HG03025 (cell line): ENCODE measurements around the gene PTGFRN.
A peak's percentile ranks its signal among the peaks of the same experiment; 100 is the strongest.

Experiments
- ATAC-seq: cut with Tn5 transposase; IDR thresholded peaks from one replicate; pipeline ENCODE4 v1.9.1; 2021; ENCODE audit warnings: mild to moderate bottlenecking, moderate library complexity; ENCODE audit not compliant: unreplicated experiment, low FRiP score

Gene PTGFRN

DNA sequence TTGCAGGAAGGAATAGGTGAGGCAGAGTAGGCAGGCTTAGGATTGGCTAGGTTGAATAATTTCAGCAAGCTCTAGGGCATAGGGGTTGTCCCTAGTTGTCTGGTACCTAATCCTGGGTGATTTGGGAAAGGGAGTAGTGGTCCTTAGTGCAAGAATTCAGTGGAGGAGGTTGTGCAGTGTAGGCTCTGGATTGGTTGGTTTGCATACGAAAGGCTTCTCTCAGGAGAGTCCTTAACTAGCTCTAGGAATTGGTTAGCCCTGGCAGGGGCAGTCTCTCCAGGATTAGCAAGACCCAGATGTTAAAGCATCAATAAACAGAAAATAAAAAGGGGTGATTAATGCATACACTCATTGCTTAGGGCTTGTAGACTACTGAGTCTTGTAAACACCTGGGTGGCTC, 82.2 kb downstream of the PTGFRN start:
- no peak for ATAC-seq

DNA sequence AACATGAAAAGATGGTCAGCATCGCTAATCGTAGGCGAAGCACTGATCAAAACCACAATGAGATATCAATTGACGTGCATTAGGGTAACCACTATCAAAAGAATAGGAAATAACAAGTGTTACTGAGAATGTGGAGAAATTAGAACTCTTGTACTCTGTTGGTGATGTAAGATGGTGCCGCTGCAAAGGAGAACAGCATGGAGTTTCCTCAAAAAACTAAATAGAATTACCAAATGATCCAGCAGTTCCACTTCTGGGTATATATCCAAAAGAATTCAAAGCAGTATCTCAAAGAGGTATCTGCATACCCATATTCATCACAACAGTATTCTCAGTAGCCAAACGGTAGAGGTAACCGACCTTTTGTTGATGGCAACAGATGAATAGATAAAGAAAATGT, 83.6 kb downstream of the PTGFRN start:
- ATAC-seq = no peak

DNA sequence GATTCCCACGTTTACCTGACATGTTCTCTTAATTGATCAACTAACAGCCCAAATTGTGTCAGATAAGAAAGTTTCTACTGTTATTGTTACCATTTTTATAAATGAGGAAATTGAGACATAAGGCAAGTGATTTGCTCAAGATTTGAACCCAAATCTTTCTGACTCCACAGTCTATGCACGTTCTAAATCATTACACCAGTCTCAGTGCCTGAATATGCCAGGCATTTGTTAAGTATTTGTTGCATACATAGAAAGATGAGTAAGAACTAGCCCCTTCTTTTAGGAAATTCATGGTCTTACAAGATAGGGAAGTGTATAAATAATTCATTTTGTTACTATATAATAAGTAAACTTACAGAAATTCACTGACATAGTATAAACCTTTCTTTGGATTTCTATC, 84.7 kb downstream of the PTGFRN start:
- no peak for ATAC-seq

GRCh38 chr1:116997066-116997465, 87.3 kb downstream of the PTGFRN start:
- no peak for ATAC-seq

- no peak for ATAC-seq
These were observed 87.9 kb downstream of the PTGFRN start for GRCh38 chr1:116997636-116998035.

- no peak for ATAC-seq
These were observed 89.9 kb downstream of the PTGFRN start for GRCh38 chr1:116999596-116999995.

DNA sequence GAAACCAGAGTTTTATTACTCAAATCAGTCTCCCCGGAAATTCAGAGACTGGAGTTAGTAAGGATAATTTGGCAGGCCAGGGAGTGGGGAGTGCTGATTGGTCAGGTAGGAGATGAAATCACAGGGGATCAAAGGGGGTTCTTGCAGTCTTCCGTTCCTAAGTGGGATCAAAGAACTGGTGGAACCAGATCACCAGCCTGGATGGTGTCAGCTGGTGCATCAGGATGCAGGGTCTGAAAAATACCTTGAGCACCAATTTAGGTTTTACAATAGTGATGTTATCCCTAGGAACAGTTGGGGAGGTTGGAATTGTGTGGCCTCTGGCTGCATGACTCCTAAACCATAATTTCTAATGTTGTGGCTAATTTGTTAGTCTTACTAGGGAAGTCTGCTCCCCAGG, 90.4 kb downstream of the PTGFRN start:
- no peak for ATAC-seq

- ATAC-seq = peak; percentile 95
These were observed 91.7 kb downstream of the PTGFRN start, which contains the start of gene CD101 for GRCh38 chr1:117001254-117001927. TSS of gene CD101 (plus strand) at chr1:117001760. CDS start at chr1:117001818, 58 bp downstream.

- ATAC-seq = no peak
These were observed 93.6 kb downstream of the PTGFRN start for GRCh38 chr1:117003223-117003875.

DNA sequence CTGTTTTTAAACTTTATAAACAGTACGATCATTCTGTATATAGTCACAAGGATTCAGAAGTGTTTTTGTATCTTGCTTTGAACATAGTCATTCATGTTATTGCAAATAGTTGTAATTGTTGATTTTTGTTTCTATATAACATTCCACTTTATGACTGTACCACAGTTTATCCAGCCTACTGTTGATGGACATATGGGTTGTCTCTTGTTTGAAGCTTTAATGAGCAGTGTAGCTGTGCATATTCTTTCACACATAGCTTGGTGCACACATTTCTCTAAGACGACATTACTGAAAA, 98.0 kb downstream of the PTGFRN start:
- ATAC-seq = no peak

DNA sequence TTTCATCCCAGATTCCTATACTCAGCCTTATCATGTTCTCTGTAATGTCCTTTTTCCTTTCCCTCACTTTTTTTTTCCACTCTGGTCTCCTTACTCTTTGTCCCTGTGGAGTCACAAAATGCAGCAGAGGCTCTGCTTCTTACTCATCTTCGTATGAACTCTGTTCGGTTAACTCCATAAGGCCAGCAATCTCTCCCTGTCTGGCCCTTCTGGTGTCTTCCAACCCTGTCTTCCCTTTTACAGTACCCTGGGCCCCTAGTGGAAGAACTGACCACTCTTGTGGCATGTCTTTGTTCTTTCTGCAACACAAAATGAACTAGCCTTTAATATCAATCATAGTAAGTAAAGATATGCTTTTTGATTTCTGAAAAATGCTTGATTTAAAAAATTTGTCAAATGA, 98.9 kb downstream of the PTGFRN start:
- ATAC-seq = no peak

GRCh38 chr1:117009132-117009531, 99.4 kb downstream of the PTGFRN start:
- no peak for ATAC-seq

- ATAC-seq = no peak
These were observed 100.7 kb downstream of the PTGFRN start for GRCh38 chr1:117010310-117010969.

DNA sequence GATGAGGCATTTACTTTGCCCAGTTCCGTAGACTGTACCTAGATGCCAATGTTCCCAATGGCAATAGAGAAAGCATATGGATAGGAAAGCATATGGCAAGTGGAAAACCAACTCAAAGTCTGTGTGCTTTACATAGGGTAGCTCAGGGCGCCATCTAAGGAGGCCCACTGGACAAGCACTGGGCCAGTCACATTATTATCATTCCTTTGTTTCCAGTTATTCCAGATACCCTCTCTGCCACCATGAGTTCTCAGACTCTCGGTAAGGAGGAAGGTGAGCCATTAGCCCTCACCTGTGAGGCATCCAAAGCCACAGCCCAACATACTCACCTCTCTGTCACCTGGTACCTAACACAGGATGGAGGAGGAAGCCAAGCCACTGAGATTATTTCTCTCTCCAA, 101.6 kb downstream of the PTGFRN start:
- no peak for ATAC-seq

- no peak for ATAC-seq
These were observed 103.7 kb downstream of the PTGFRN start for GRCh38 chr1:117013309-117013858.

DNA sequence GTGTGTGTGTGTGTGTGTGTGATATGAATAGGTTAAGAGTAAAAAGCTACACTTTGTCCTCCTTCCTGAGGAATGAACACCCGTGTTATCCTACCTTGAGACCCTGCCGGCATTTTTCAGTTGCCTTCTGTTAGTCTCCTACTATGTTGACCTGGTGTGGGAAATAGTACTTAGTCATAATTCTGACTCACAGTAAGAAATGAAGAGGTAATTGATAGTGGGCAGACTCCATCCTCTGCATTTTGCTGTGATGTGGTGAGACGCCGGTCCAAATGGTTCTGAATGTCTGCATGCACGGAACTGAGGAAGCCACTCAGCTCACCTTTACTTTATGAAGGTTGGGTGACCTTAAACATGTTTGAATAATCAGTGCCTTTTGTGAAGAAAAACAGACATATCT, 104.5 kb downstream of the PTGFRN start:
- ATAC-seq = no peak

DNA sequence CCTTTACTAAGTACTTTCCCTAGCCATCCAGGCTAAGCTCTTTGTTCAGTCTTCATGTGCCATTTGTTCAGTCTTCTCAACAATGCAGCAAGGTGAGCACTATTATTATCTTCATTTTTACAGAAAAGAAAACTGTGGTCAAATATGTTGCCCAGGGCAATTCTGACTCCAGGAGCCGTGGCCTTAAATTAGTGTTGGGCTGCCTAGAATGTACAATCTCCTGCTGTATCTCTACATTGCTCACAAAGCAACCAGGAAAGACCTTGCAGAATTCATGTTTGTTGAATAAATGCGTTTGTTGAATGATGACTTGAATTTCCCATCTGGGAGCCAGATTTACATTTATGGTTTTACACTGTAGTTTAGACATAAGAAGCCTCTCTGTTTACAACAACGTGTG, 106.0 kb downstream of the PTGFRN start:
- ATAC-seq = no peak

GRCh38 chr1:117017062-117017461, 107.3 kb downstream of the PTGFRN start:
- ATAC-seq = no peak

DNA sequence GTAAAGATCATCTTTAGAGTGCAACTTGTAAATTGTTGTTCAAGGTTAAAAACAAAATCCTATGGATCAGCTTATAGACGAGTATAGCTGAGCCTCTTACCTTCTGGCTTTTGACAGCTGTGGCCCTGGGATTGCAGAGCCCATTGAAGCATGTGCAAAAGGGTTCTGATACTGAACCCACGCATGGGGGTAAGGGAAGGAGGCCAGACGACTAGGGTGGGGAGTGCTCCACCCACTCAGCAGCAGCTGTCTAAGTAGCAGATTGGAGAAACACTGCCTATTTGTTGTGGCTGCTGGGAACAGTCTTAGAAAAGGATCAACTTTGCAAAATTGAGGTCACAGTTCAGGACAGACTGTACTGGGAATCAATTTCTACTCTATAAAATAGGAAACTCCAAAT, 107.9 kb downstream of the PTGFRN start:
- ATAC-seq = peak; percentile 86

DNA sequence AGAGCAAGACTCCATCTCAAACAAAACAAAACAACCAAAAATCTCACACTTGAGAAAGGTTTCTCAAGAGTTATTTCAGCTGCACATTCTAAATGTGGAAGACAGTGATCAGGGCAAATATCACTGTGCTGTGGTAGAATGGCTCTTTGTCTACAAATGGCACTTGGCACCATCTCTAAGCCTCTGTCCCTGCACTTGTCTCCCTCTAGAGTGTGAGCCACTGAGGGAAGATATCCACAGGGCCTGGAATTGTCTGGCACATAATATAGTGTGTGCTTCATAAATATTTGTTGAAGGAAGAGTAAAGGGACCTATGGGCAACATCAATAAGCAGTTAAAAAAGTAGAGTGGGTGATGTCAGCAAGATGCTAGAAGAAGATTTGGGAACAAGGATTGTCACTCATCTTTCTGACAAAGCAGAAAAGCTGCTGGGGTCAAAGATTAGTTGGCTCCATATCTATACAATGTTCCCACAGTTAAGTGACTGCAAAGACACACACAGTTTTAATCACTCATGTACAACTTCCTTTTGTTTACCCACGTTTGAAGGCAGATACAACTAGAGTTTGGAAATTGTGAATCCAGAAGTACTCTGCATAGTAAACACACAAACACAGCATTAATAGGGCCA, 110.9 kb downstream of the PTGFRN start:
- ATAC-seq = no peak

- no peak for ATAC-seq
These were observed 112.4 kb downstream of the PTGFRN start for GRCh38 chr1:117022114-117022513.
